HepG2 (cell line): ENCODE measurements around the gene APOM. TPM values are rescaled to one million over a fixed set of nuclear protein-coding genes. Genes with fewer than 3 reads are reported as not detected.

Source experiments
- CBFB ChIP-seq: sonication (generic); formaldehyde crosslinking; IDR thresholded peaks from 2 replicates; pipeline ENCODE4 v1.4.0; 2020; ENCODE audit warnings: missing genetic modification reagents
- CREB1 ChIP-seq, 2 experiments: fragments of 450-650 bp in 1 of 2; IDR thresholded peaks; 2 replicates each; pipeline ENCODE4 v1.6.1; 2016 to 2017; ENCODE audit warnings: control low read depth in 1 of 2, mild to moderate bottlenecking in 1 of 2, missing compliant biosample characterization in 1 of 2, missing genetic modification characterization in 1 of 2
- KMT2A ChIP-seq: sonication (generic); formaldehyde crosslinking; IDR thresholded peaks from 2 replicates; pipeline ENCODE4 v1.4.0; 2020; ENCODE audit warnings: missing genetic modification reagents
- MXD4 ChIP-seq: IDR thresholded peaks from 2 replicates; pipeline ENCODE4 v1.6.1; 2016; ENCODE audit warnings: mild to moderate bottlenecking, missing biosample characterization, missing genetic modification reagents
- NAIF1 ChIP-seq: sonication (generic); formaldehyde crosslinking; IDR thresholded peaks from 2 replicates; pipeline ENCODE4 v1.5.0; 2020; ENCODE audit warnings: mild to moderate bottlenecking, missing genetic modification reagents, borderline replicate concordance
- RCOR2 ChIP-seq: IDR thresholded peaks from 2 replicates; pipeline ENCODE4 v1.6.1; 2016; ENCODE audit warnings: missing biosample characterization, missing genetic modification reagents
- RFX5 ChIP-seq: IDR thresholded peaks from 2 replicates; pipeline ENCODE4 v1.6.1; 2011; ENCODE audit warnings: low read depth, low read length, improper control_type of control experiment
- RFXAP ChIP-seq: sonication (generic); formaldehyde crosslinking; IDR thresholded peaks from 2 replicates; pipeline ENCODE4 v1.4.0; 2020; ENCODE audit warnings: missing genetic modification reagents, borderline replicate concordance
- TP53 ChIP-seq: sonication (generic); formaldehyde crosslinking; conservative IDR thresholded peaks from 2 replicates; pipeline ENCODE4 v1.4.0; 2020; ENCODE audit warnings: missing genetic modification reagents
- ZC3H13 ChIP-seq: sonication (generic); formaldehyde crosslinking; IDR thresholded peaks from 2 replicates; pipeline ENCODE4 v1.8.1; 2023; ENCODE audit warnings: mild to moderate bottlenecking, missing genetic modification reagents, moderate library complexity
- ZMYM2 ChIP-seq: sonication (generic); formaldehyde crosslinking; IDR thresholded peaks from 2 replicates; pipeline ENCODE4 v1.8.0; 2022; ENCODE audit warnings: mild to moderate bottlenecking, missing genetic modification reagents
- ZNF207 ChIP-seq: fragments of 450-650 bp; IDR thresholded peaks from 2 replicates; pipeline ENCODE4 v1.6.1; 2016; ENCODE audit warnings: antibody characterized with exemption, borderline replicate concordance
- ZNF333 ChIP-seq: sonication (generic); formaldehyde crosslinking; IDR thresholded peaks from 2 replicates; pipeline ENCODE4 v1.4.0; 2020; ENCODE audit warnings: mild to moderate bottlenecking, missing genetic modification reagents, borderline replicate concordance
- ZNF354B ChIP-seq: sonication (generic); formaldehyde crosslinking; IDR thresholded peaks from 2 replicates; pipeline ENCODE4 v1.8.0; 2022; ENCODE audit warnings: mild to moderate bottlenecking, missing genetic modification reagents
- ZNF430 ChIP-seq: sonication (generic); formaldehyde crosslinking; IDR thresholded peaks from 2 replicates; pipeline ENCODE4 v1.9.0; 2021; ENCODE audit warnings: mild to moderate bottlenecking, missing genetic modification reagents
- ZNF460 ChIP-seq: sonication (generic); formaldehyde crosslinking; IDR thresholded peaks from 2 replicates; pipeline ENCODE4 v1.5.1; 2020; ENCODE audit warnings: missing genetic modification reagents, mild to moderate bottlenecking, borderline replicate concordance
- ZNF616 ChIP-seq: sonication (generic); formaldehyde crosslinking; IDR thresholded peaks from 2 replicates; pipeline ENCODE4 v1.5.0; 2020; ENCODE audit warnings: low read depth, mild to moderate bottlenecking, missing genetic modification reagents
- ZNF674 ChIP-seq: sonication (generic); formaldehyde crosslinking; IDR thresholded peaks from 2 replicates; pipeline ENCODE4 v1.5.0; 2020; ENCODE audit warnings: low read depth, mild to moderate bottlenecking, missing genetic modification reagents
- ZNF724P ChIP-seq: sonication (generic); formaldehyde crosslinking; IDR thresholded peaks from 2 replicates; pipeline ENCODE4 v1.8.0; 2022; ENCODE audit warnings: missing genetic modification reagents, borderline replicate concordance
- ZNF772 ChIP-seq: sonication (generic); formaldehyde crosslinking; IDR thresholded peaks from 2 replicates; pipeline ENCODE4 v1.5.0; 2020; ENCODE audit warnings: mild to moderate bottlenecking, missing genetic modification reagents
- ZNF883 ChIP-seq: sonication (generic); formaldehyde crosslinking; IDR thresholded peaks from 2 replicates; pipeline ENCODE4 v1.5.1; 2020; ENCODE audit warnings: mild to moderate bottlenecking, missing genetic modification reagents; ENCODE audit errors: not compliant biosample characterization
- polyA plus RNA-seq, 8 experiments: library from polyadenylated mRNA; depleted of rRNA in 3 of 8; stranded (reverse) in 7 of 8; unstranded in 1 of 8; fragments of >200 nt; fragmentation: Illumina TruSeq in 4 of 8; extraction: Trizol in 4 of 8; gene quantifications; 2 replicates each; pipeline versions ENCODE4 v1.2.1 to v1.2.3, GENCODE V29; 2011 to 2016; ENCODE audit warnings: low read depth in 4 of 8, missing spikeins in 1 of 8, mixed read lengths in 1 of 8; ENCODE audit not compliant: insufficient read depth in 1 of 8
- total RNA-seq, 5 experiments: library from RNA; depleted of rRNA; stranded (reverse); fragments of >200 nt; fragmentation: Illumina TruSeq; extraction: Trizol; gene quantifications; 2 replicates each; pipeline ENCODE4 v1.2.3, GENCODE V29; 2016; ENCODE audit warnings: low read depth in 1 of 5
- TF ChIP-seq, protein P1 (sequence below): sonication (generic); formaldehyde crosslinking; IDR thresholded peaks from 2 replicates; pipeline ENCODE4 v1.8.1; 2023; ENCODE audit warnings: mild to moderate bottlenecking, missing genetic modification reagents, borderline replicate concordance
- TF ChIP-seq, protein P2 (sequence below): sonication (generic); formaldehyde crosslinking; IDR thresholded peaks from 2 replicates; pipeline ENCODE4 v1.4.0; 2020; ENCODE audit warnings: mild to moderate bottlenecking, missing genetic modification reagents, borderline replicate concordance
- TF ChIP-seq, protein P3 (sequence below): sonication (generic); formaldehyde crosslinking; IDR thresholded peaks from 2 replicates; pipeline ENCODE4 v1.5.1; 2020; ENCODE audit warnings: missing genetic modification reagents, mild to moderate bottlenecking, borderline replicate concordance

APOM gene
- total and polyA plus RNA-seq, 2 of the 13 experiments (the other 11 are each of a cell fraction or from before 2014, with no cell fraction given), result 98.2 to 1,140 TPM

DNA sequence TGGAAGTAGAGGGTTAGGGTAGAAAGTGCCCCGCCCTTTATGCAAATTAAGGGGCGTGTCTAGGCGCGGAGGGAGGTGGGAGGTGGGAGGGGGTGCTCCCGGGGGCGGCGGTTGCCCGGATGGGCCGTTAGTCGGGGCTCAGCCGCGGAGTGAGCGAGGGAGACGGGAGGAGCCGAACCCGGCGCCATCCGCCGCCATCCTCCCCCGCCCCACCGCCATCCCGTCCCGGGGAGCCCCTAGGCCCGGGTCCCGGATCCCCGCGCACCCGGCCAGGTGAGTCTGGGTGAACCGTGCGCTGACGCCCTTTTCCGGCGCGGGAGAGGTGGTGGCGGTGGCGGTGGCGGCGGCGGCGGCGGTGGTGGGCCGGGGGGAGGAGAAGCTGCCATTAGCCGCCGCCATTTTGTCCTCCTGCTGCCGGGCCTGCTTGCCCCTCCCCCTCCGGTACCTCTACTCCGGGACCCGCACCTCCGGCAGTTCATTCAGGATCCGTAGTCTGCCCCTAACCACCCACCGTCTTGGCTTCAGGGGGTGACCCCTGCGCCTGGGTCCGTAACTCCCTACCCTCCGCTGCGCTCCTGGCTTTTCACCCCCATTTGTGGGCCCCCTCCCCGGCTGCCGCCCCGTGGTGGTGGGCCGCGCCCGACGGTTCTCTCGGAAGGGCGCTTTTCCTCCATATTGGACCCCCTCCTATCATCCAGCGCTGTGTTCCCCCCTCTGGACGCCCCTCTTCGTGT, 34.9 kb upstream of the APOM start, which contains the start of gene PRRC2A (continued):
- TF ChIP-seq ZNF460 (CRISPR knock-in tag) (0 out of 2 replicates have a peak, but pooled peaks have one; percentile 26), ZMYM2 (CRISPR knock-in tag) (no peak), ZC3H13 (CRISPR knock-in tag) (0 out of 2 replicates have a peak, but pooled peaks have one; percentile 16), ZNF772 (peak; percentile 77; the same call in 1 of the 2 replicates), RFX5 (no peak), ZNF616 (CRISPR knock-in tag) (no peak), CREB1 (IDR thresholded peaks at IDR 0.05) (no peak), CREB1 (CRISPR knock-in tag; IDR thresholded peaks at IDR 0.05) (no peak), ZNF674 (CRISPR knock-in tag) (0 out of 2 replicates have a peak, but pooled peaks have one; percentile 65), NAIF1 (CRISPR knock-in tag) (no peak), ZNF354B (CRISPR knock-in tag) (no peak), MXD4 (CRISPR knock-in tag) (no peak), ZNF207 (no peak), ZNF724P (CRISPR knock-in tag) (no peak), ZNF883 (CRISPR knock-in tag) (no peak), KMT2A (CRISPR knock-in tag) (peak; percentile 88), ZNF430 (CRISPR knock-in tag) (peak; percentile 82; the same call in 1 of the 2 replicates), RFXAP (no peak; the same call in 1 of the 2 replicates), ZNF333 (peak; percentile 86; the same call in 1 of the 2 replicates), CBFB (CRISPR knock-in tag) (peak; percentile 50; the same call in 1 of the 2 replicates), RCOR2 (CRISPR knock-in tag) (no peak), TP53 (no peak)
- TF ChIP-seq, protein P1, sequence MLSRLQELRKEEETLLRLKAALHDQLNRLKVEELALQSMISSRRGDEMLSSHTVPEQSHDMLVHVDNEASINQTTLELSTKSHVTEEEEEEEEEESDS (CRISPR knock-in tag), result peak; percentile 7; the same call in 1 of the 2 replicates
- TF ChIP-seq, protein P2, sequence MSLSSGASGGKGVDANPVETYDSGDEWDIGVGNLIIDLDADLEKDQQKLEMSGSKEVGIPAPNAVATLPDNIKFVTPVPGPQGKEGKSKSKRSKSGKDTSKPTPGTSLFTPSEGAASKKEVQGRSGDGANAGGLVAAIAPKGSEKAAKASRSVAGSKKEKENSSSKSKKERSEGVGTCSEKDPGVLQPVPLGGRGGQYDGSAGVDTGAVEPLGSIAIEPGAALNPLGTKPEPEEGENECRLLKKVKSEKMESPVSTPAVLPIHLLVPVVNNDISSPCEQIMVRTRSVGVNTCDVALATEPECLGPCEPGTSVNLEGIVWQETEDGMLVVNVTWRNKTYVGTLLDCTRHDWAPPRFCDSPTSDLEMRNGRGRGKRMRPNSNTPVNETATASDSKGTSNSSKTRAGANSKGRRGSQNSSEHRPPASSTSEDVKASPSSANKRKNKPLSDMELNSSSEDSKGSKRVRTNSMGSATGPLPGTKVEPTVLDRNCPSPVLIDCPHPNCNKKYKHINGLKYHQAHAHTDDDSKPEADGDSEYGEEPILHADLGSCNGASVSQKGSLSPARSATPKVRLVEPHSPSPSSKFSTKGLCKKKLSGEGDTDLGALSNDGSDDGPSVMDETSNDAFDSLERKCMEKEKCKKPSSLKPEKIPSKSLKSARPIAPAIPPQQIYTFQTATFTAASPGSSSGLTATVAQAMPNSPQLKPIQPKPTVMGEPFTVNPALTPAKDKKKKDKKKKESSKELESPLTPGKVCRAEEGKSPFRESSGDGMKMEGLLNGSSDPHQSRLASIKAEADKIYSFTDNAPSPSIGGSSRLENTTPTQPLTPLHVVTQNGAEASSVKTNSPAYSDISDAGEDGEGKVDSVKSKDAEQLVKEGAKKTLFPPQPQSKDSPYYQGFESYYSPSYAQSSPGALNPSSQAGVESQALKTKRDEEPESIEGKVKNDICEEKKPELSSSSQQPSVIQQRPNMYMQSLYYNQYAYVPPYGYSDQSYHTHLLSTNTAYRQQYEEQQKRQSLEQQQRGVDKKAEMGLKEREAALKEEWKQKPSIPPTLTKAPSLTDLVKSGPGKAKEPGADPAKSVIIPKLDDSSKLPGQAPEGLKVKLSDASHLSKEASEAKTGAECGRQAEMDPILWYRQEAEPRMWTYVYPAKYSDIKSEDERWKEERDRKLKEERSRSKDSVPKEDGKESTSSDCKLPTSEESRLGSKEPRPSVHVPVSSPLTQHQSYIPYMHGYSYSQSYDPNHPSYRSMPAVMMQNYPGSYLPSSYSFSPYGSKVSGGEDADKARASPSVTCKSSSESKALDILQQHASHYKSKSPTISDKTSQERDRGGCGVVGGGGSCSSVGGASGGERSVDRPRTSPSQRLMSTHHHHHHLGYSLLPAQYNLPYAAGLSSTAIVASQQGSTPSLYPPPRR (CRISPR knock-in tag), result no peak
- TF ChIP-seq, protein P3, sequence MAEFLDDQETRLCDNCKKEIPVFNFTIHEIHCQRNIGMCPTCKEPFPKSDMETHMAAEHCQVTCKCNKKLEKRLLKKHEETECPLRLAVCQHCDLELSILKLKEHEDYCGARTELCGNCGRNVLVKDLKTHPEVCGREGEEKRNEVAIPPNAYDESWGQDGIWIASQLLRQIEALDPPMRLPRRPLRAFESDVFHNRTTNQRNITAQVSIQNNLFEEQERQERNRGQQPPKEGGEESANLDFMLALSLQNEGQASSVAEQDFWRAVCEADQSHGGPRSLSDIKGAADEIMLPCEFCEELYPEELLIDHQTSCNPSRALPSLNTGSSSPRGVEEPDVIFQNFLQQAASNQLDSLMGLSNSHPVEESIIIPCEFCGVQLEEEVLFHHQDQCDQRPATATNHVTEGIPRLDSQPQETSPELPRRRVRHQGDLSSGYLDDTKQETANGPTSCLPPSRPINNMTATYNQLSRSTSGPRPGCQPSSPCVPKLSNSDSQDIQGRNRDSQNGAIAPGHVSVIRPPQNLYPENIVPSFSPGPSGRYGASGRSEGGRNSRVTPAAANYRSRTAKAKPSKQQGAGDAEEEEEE (CRISPR knock-in tag), result no peak
